IgD-negative memory B cell (primary cell): ENCODE results near the gene CBX4. TPM values are rescaled to one million over a fixed set of nuclear protein-coding genes. Genes with fewer than 3 reads are reported as not detected.
"Not testable (repeated sequence)": the region's sequence is repeated elsewhere in the genome, so short reads cannot be mapped to it uniquely, and the experiment has no call there.

ENCODE experiments used
- H3K27ac Mint-ChIP-seq, 3 donors: one replicate each; pipeline ENCODE4 v1.8.0; 2020 to 2022; ENCODE audit warnings: mild to moderate bottlenecking in 3 of 3, mixed read lengths in 3 of 3, moderate library complexity in 1 of 3
- H3K27me3 Mint-ChIP-seq: one replicate; pipeline ENCODE4 v1.8.0; 2021; ENCODE audit warnings: mixed read lengths
- H3K36me3 Mint-ChIP-seq: one replicate; pipeline ENCODE4 v1.8.0; 2020; ENCODE audit warnings: mild to moderate bottlenecking, mixed read lengths
- H3K4me1 Mint-ChIP-seq, 3 donors: one replicate each; pipeline ENCODE4 v1.8.0; 2020 to 2022; ENCODE audit warnings: mixed read lengths in 3 of 3, mild to moderate bottlenecking in 1 of 3
- H3K4me3 Mint-ChIP-seq, 4 donors: one replicate each; pipeline ENCODE4 v1.8.0; 2020 to 2022; ENCODE audit warnings: mild to moderate bottlenecking in 4 of 4, mixed read lengths in 4 of 4, moderate library complexity in 3 of 4
- H3K9me3 Mint-ChIP-seq, 3 donors: one replicate each; pipeline ENCODE4 v1.8.0; 2020 to 2021; ENCODE audit warnings: mixed read lengths in 3 of 3, mild to moderate bottlenecking in 1 of 3
- polyA plus RNA-seq: library from polyadenylated mRNA; unstranded; fragments of 300-500 nt; fragmentation: Illumina TruSeq; gene quantifications from one replicate; pipeline ENCODE4 v1.2.3, GENCODE V29; 2021

CBX4 gene
- polyA plus RNA-seq, 1 donor from 2014 or later = 4.1 TPM

- no peak overlapping the region for H3K27ac Mint-ChIP-seq
- H3K9me3 Mint-ChIP-seq = no peaks in the 10 kb centered on the region
- peak overlapping the region in 1 of 4 donors; percentile 74 for H3K4me3 Mint-ChIP-seq
- H3K27me3 Mint-ChIP-seq = peaks cover 18% of the 10 kb centered on the region
- peaks cover 0 to 7% (median 3%) of the 10 kb centered on the region in 3 donors for H3K4me1 Mint-ChIP-seq
- no peaks in the 10 kb centered on the region for H3K36me3 Mint-ChIP-seq
Measured at GRCh38 chr17:79865351-79866210, 26.3 kb upstream of the CBX4 start.

DNA sequence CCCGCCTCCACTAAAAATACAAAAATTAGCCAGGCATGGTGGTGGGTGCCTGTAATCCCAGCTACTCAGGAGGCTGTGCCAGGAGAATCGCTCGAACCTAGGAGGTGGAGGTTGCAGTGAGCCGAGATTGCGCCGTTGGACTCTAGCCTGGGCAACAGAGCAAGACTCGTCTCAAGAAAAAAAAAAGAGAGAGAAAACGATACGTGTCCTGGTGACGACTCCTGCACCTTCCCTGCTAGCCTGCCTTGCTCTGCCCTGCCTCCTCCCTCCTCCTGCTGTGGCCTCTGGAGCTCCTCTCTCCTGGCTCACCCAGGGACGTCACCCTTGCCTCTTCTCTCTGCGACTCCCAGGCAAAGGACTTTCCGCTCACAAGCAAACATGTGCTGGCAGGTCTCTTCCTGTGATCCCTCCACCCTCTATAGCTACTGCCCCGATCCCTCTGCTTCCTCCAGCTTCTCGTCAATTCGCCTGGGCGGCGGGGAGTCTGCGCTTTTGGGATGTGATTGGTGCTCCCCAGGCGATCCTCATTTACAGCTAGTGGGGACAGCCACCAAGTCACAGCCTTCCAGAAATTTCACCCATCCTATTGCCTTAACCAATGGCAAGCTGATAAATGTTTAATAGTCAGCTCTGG is 25.5 kb upstream of the CBX4 start:
- H3K36me3 Mint-ChIP-seq = no peaks in the 10 kb centered on the region
- peaks cover 0 to 7% (median 3%) of the 10 kb centered on the region in 3 donors for H3K4me1 Mint-ChIP-seq
- H3K4me3 Mint-ChIP-seq = no peak overlapping the region
- peaks cover 23% of the 10 kb centered on the region for H3K27me3 Mint-ChIP-seq
- H3K27ac Mint-ChIP-seq = no peak overlapping the region
- H3K9me3 Mint-ChIP-seq = no peaks in the 10 kb centered on the region

- Mint-ChIP-seq H3K4me3 (no peak overlapping the region), H3K36me3 (no peaks in the 10 kb centered on the region), H3K9me3 (no peaks in the 10 kb centered on the region), H3K4me1 (peaks cover 0 to 7% (median 3%) of the 10 kb centered on the region in 3 donors), H3K27me3 (peaks cover 26% of the 10 kb centered on the region), H3K27ac (no peak overlapping the region)
Measured at GRCh38 chr17:79864147-79864546, 24.9 kb upstream of the CBX4 start.

DNA sequence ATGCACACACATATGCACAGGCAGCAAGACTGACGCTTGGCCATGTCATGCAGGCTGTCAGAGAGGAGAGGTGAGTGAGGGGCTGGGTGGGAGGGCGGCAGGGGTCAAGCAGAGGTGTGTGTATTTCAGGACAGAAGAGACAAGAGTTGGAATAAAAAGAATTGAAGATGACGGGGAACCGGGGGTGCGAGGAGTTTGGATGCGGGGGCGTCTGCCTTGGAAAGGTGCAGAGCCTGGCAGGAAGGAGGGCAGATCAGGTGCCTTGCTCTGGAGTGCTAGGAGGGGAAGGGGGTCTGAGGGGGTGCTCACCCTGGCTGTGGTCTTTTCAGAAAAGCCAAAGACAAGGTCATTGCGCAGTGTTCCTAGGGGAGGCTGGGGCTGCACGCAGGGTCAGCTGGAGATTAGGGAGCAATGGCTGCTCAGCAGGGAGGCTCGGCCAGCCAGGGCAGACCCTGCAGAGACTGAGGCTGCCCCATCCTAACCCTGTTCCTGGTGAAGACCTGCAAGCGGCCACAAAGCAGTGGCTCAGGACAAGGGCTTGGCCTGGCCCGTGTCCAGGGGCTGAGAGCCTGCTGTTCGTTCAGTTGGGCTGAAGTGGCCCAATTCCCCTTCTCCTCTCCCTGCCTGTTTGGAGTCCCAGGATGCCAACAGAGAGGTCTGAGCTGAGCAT is 23.7 kb upstream of the CBX4 start:
- H3K9me3 Mint-ChIP-seq = no peaks in the 10 kb centered on the region
- H3K4me1 Mint-ChIP-seq = peaks cover 0 to 7% (median 3%) of the 10 kb centered on the region in 3 donors
- no peaks in the 10 kb centered on the region for H3K36me3 Mint-ChIP-seq
- H3K4me3 Mint-ChIP-seq = peak overlapping the region in 1 of 4 donors; percentile 8
- peaks cover 28% of the 10 kb centered on the region for H3K27me3 Mint-ChIP-seq
- H3K27ac Mint-ChIP-seq = peak overlapping the region in 1 of 3 donors; percentile 80

DNA sequence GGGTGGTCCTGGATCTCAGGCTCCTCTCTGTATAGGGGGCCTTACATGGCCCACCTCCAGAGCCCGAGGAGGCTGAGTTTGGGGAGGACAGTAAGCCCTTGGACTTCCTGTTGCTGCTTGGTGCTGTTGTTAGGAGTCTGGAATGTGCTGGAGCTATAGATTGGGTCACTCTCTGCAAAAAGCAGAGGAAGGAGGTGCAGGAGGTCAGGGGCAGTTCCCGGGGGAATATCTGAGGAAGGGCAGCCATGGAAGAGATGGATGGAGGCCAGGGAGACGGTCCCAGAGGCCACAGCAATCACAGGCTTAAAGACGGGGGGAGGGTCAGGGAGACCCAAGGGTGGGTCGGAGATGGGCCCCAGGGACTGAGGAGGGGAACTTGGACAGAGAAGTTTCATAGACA is 23.0 kb upstream of the CBX4 start:
- H3K36me3 Mint-ChIP-seq = no peaks in the 10 kb centered on the region
- peaks cover 28% of the 10 kb centered on the region for H3K27me3 Mint-ChIP-seq
- no peaks in the 10 kb centered on the region for H3K9me3 Mint-ChIP-seq
- no peak overlapping the region for H3K4me3 Mint-ChIP-seq
- peaks cover 0 to 4% (median 3%) of the 10 kb centered on the region in 3 donors for H3K4me1 Mint-ChIP-seq
- peak overlapping the region in 1 of 3 donors; percentile 80 for H3K27ac Mint-ChIP-seq

GRCh38 chr17:79861413-79862216 is 22.4 kb upstream of the CBX4 start:
- H3K4me1 Mint-ChIP-seq = peaks cover 0 to 3% (median under 1%) of the 10 kb centered on the region in 3 donors
- peaks cover 29% of the 10 kb centered on the region for H3K27me3 Mint-ChIP-seq
- no peak overlapping the region for H3K27ac Mint-ChIP-seq

DNA sequence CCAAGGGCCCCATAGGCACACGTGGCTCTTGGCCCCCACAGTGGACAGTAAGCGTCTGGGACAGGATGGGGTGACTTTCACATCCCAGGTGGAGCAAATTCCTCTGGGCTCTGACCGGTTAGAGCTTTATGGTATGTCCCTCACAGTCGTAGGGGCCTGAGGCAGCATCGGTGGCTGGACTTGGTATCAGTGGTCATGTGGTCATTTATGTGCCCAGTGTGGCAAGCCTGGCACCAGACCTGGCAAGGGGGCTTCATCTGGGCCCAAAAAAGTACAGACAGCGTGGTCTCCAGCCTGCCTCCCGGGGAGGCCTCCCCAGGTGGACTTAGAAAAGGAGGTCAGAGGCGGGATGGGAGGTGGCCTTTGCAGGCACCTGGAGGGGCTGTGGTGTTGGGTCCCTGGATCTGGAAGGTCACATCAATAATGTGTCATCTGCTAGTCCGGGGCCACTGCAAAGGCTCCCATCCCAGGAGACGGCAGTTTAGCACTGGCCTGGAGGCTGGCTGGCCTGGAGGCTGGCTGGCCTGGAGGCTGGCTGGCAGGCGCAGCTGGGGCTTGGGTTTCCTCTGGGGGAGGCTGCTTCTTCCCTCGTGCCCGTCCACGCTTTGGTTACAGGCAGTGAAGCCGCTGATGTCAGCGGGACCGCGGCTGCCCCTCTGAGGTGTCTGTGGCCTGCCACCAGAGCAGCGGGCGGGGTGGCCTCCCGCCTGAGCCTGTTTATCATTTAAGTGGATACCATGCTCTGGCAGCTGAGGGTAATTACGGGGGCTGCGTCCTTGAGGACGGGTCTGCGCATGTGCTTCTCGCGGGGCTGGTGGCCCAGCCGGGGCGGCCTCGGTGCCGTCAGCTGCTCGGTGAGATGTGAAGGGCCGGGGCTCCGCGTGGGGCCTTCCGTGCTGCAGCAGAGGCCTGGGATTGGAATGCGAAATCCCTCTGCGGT is 20.7 kb upstream of the CBX4 start:
- Mint-ChIP-seq H3K36me3 (no peaks in the 10 kb centered on the region), H3K4me3 (no peak overlapping the region), H3K27me3 (peaks cover 30% of the 10 kb centered on the region), H3K27ac (no peak overlapping the region), H3K9me3 (no peaks in the 10 kb centered on the region), H3K4me1 (peaks cover 0 to 3% (median 0%) of the 10 kb centered on the region in 3 donors)

More at GRCh38 chr17:79861413-79862216, 22.4 kb upstream of the CBX4 start:
- no peaks in the 10 kb centered on the region for H3K36me3 Mint-ChIP-seq
- H3K9me3 Mint-ChIP-seq = no peaks in the 10 kb centered on the region
- no peak overlapping the region for H3K4me3 Mint-ChIP-seq

DNA sequence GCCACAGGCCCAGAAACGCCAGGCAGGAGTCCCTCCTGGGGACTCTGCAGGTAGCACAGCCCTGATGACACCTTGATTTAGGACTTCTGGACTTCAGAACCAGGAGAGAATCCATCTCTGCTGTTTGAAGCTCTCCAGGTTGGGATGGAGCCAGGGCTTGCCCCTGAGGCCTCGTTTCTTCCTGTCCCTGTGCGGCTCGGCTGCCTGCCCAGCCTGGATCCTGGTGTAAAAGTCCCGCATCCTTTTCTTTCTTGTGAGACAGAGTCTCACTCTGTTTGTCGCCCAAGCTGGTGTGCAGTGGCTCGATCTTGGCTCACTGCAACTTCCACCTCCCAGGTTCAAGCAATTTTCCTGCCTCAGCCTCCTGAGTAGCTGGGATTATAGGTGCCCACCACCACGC is 17.9 kb upstream of the CBX4 start:
- no peak overlapping the region for H3K4me3 Mint-ChIP-seq
- H3K27ac Mint-ChIP-seq = peak overlapping the region in 1 of 3 donors; percentile 80
- H3K9me3 Mint-ChIP-seq = no peaks in the 10 kb centered on the region
- peaks cover 26% of the 10 kb centered on the region for H3K27me3 Mint-ChIP-seq
- no peaks in the 10 kb centered on the region for H3K36me3 Mint-ChIP-seq
- H3K4me1 Mint-ChIP-seq = peaks cover 3 to 5% (median 4%) of the 10 kb centered on the region in 3 donors

- Mint-ChIP-seq H3K36me3 (no peaks in the 10 kb centered on the region), H3K4me3 (no peak overlapping the region), H3K27me3 (peaks cover 16% of the 10 kb centered on the region), H3K27ac (no peak overlapping the region), H3K9me3 (no peaks in the 10 kb centered on the region), H3K4me1 (peaks cover 3 to 5% (median 4%) of the 10 kb centered on the region in 3 donors)
Measured at GRCh38 chr17:79855331-79856124, 16.3 kb upstream of the CBX4 start.

- peaks cover 10% of the 10 kb centered on the region for H3K27me3 Mint-ChIP-seq
- peaks cover 3 to 5% (median 4%) of the 10 kb centered on the region in 3 donors for H3K4me1 Mint-ChIP-seq
- no peak overlapping the region for H3K27ac Mint-ChIP-seq
- no peaks in the 10 kb centered on the region for H3K36me3 Mint-ChIP-seq
- H3K9me3 Mint-ChIP-seq = no peaks in the 10 kb centered on the region
- H3K4me3 Mint-ChIP-seq = peak overlapping the region in 1 of 4 donors; percentile 67
Measured at GRCh38 chr17:79854080-79855060, 15.1 kb upstream of the CBX4 start.

GRCh38 chr17:79853168-79853567 is 13.9 kb upstream of the CBX4 start:
- H3K36me3 Mint-ChIP-seq, H3K9me3 Mint-ChIP-seq, H3K4me1 Mint-ChIP-seq, H3K27ac Mint-ChIP-seq, H3K4me3 Mint-ChIP-seq: not testable (repeated sequence)
- peaks cover 10% of the 10 kb centered on the region for H3K27me3 Mint-ChIP-seq

GRCh38 chr17:79852748-79853147 is 13.5 kb upstream of the CBX4 start:
- no peak overlapping the region for H3K27ac Mint-ChIP-seq
- no peaks in the 10 kb centered on the region for H3K36me3 Mint-ChIP-seq
- H3K9me3 Mint-ChIP-seq = no peaks in the 10 kb centered on the region
- peak overlapping the region in 3 of 4 donors; percentile 8 to 76 (median 54) for H3K4me3 Mint-ChIP-seq
- peaks cover 14% of the 10 kb centered on the region for H3K27me3 Mint-ChIP-seq
- H3K4me1 Mint-ChIP-seq = peaks cover 3 to 5% (median 4%) of the 10 kb centered on the region in 3 donors
